Renal pelvis (tissue), 4 donors: Measurements from ENCODE around the gene SIPA1L2. TPM values are rescaled to one million over a fixed set of nuclear protein-coding genes. Genes with fewer than 3 reads are reported as not detected.

ENCODE experiments used
- DNase-seq: peaks from one replicate; pipeline ENCODE4 v3.0.0-alpha.2; 2013
- polyA plus RNA-seq, 3 donors: library from polyadenylated mRNA; unstranded; fragments of 120-200 nt; gene quantifications; one replicate each; pipeline ENCODE4 v1.2.1, GENCODE V29; 2013; ENCODE audit not compliant: insufficient read length in 3 of 3

Gene SIPA1L2
- polyA plus RNA-seq, 3 donors, result 30.2 to 33.5 (median 32.3) TPM

DNA sequence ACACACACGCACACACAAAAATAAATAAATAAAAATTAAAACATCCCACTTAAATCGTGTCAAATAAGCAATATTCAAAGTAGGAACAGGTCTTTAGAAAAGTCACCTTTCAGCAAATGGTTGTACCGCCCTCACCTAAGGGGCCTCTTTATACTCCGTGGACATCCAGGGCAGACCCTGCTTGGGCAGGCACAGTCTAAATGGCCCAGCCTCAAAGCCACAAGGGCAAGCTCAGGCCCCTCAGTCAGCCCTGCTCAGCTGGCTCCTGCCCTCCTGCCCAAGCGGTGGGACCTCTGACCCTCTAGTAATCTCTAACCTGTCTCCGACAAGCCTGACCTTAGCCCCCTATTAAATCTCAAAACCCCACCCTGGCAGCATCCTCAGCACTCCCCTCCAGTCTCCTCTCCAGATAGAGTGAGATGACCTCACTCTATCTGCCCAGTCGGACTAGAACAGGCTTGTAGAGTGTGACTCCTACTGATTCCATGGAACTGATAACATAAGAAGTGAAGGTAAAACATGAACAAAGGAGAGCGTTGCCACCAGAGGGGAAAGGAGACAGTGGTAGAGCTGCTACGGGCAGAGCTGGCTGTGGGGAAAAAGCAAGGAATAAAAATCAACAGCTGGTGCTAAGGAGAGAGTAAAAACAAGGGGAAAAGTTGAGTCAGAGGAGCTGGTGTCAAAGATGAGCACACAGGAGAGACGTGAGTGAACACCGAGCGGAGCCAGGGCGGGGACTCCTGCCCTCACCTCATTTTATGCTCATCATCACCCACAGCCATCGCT is 36.0 kb downstream of the SIPA1L2 start:
- DNase-seq, result no peak

DNA sequence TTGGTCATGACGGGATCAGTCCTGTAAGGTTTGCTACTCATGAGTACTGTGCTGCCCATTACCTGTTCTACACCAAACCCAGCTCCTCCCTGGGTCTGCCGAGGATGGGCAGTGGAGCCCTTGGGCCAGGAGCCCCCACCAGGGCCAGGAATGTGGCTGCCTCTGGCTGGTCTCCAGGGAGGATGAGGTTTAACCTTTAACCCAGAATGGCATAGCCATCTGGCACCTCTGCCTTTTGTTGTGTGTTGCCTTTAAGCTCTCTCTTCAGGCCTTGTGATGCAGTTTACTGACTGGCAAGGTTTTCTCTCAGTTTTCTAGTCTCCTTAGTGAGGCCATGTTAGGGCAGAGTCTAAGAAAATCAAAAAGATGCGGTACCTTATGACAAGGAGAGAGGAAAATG is 38.6 kb downstream of the SIPA1L2 start:
- no peak for DNase-seq

DNA sequence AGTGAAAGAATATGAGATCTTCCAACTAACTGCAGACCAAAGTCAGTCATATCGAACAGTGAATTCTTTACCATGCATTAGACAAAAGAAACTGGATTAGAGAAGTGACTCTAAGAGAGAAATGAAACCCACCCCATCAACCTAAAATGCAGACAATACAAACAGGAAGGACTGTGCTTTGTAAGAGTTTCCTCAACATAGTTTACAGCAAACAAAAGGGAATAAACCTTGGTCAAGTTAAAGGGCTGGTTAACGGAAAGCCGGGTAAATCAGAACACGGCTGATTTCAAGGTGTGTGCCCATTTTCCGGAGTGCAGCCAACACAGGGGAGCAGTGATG is 39.2 kb downstream of the SIPA1L2 start:
- no peak for DNase-seq

DNA sequence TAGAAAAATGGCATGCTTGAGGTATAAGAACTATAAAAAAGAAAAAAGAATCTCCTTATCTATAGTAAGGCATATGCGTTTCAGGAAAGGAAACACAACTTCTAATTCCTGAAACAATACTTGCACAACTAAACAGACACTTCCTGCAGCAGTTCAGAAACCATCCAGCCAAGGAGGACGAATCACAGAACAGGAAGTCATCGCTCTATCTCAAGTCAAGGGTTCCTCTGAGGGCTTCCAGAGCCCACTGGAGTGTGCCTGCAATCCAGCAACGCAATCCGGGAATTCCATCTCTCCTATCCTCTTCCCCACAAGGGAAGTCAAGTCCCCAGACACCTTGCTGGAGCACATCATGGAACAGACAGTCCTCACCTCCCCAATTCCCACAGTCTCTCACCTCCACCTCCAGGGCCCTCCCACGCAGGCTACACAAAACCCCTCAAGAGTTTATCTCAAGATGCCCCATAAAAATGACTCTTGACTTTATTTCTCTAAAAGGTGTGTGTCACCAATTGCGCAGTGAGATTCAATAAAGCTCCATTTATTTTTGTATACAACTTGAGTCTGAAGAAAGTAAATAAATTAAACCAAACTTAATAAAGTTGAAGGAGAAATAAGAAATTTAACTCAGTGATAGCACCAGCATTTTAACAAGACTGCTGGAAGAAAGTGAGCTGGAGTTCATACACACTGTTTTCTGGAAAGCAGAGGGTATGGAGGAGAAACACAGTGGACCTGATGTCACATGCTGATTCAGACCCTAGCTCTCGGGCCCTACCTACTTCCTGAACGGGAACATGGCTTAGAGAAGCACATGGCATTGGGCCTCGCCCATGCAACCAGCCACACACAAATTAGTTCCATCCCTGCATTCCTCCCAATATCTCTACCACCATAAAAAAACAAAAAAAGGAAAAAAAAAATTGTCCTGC is 39.9 kb downstream of the SIPA1L2 start:
- no peak for DNase-seq

DNA sequence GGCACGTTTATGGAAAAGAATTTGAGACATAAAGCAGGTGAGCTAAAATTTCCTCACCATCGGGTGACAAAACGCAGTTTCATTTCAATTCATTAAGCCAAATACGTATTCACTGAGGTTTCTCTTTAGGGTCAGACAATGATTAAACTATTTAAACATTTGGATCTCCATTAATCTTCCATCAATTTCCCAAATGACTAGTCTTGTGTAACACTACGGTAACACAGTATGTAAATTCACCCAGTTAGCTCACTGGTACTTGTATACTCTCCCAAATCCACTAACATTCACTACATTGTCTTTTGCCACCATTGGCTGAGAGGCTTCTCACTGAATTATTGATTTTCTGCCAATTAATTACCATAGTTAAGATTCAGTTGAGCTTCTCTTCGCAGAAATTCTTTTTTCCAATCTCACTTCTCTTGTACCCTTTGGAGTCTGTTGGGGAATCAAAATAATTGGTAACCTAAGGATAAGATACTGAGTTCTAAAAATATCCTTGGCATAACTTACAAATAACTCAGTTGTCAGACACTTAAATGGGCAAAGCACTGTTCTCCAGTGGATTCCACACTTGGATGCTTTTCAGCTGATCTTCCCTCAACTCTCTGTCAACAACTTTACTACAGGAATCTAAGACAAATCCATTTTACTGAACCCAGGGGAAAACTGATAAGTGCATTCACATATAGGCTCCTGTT is 40.7 kb downstream of the SIPA1L2 start:
- no peak for DNase-seq

DNA sequence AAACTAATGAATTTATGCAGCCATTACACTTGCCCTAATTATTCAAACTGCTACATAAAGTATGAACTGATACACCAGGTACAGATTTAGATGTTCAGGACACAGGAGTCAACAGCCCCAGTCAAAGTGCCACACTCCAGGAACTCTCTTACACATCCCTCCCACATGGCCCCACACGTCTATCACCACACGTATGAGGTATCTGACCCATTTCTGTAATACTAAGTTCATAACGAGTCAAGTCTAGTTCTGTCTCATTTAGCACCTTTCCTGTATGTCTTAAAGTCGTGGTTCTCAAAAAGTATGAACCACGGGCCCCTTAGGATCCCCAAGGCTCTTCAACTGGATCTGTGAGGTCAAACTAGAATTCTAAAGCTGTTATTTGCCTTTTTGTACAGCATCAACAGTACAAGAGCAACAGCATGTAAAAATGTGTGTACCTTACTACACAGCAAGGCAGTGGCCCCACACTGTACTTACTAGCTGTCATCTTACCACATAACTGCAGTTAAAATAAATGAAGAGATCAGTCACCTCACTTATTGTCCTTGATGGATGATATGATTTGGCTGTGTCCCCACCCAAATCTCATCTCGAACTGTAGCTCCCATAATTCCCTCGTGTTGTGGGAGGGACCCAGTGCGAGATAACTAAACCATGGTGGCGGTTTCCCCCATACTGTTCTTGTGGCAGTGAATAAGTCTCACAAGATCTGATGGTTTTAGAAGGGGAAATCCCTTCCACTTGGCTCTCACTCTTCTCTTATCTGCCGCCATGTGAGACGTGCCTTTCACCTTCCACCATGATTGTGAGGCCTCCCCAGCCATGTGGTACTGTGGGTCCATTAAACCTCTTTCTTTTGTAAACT is 42.6 kb downstream of the SIPA1L2 start:
- DNase-seq, result no peak

DNA sequence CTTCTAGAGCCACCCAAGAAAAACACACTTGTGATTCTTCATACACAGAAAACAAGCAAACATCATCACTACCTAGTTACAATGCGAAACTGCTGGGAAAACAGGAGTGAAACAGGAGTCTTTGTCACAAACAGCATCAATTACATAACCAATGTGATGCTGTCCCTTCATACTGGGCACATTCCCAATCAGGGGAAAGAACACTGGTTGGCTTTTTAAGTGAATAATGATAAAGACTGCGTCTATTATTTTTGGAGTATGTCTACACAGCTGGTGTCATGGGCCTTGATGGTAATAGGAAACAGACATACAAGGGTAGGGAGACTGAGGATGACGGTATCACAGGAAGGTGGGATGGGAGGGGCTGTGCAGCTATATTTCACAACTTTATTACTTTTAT is 43.3 kb downstream of the SIPA1L2 start:
- DNase-seq, result no peak

DNA sequence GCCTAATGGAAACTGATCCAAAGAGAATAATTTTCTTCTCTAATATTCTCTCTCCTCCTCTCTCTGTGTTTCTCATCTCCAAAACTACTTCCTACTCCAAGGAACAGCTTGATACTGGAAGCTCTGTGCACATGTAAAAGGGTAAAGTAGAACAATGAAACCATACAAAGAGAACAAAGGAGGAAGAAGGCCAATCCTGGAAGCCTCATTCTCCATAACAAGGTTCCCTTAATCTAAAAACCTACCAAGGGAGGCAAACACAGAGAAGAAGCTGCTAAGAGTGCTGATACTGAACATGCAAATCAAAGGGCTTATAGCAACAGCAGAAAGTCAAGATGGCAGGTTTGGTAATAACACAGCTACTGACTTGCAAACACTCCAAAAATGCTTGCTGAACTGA is 44.4 kb downstream of the SIPA1L2 start:
- no peak for DNase-seq

DNA sequence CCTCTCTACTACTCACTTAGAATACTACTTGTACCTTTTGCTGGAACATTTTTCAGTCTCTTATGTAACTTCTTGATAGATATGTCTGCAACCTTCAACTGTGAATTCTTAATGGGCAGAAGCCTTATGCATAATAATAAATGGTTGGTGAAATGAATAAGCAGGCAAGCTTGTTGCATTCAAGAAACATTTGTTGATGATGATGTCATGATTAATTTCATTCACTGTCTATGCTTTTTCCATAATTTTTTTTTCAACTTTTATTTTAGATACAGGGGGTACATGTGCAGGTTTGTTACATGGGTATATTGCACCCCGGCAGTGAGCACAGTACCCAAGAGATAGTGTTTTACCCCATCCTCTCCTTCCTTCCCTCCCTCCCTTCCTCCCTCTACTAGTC is 48.0 kb downstream of the SIPA1L2 start:
- DNase-seq, result no peak

Other genes starting within 250 kb of the SIPA1L2 start
- gene MAP10, start 175.3 kb upstream of the SIPA1L2 start, polyA plus RNA-seq, result 1 to 10 TPM; 5.3 to 7.0 (median 6.5) TPM